Measurements from ENCODE around the gene NDST4.

Gene NDST4

GRCh38 chr4:115110191-115111181, 2.9 kb downstream of the NDST4 start:
- DNase-seq (ENCODE audit: extremely low read depth, low read depth): no peak
- TF ChIP-seq CTCF (IDR thresholded peaks at IDR 0.05; ENCODE audit: low read depth, low read length): no peak

GRCh38 chr4:115108850-115109249, 4.6 kb downstream of the NDST4 start:
- TF ChIP-seq CTCF (IDR thresholded peaks at IDR 0.05; ENCODE audit: low read depth, low read length): no peak
- no peak for DNase-seq (ENCODE audit: extremely low read depth, low read depth)

DNA sequence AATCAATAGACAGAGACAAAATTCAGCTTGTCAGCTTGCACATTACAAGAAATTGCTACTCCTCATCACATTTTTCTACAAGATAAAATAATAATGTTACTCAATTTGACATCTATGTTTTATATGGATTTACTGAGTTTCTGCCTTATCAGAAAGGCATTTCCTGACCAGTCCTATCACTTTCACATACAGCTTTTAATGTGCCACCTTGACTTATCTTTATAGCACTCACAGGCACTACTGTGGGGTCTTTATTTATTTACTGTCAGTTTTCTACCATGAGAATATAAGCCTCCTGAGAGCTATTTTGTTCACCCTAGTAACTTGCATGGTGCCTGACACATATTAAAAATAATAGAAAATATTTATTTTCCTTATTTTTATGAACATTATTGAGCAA, 6.0 kb downstream of the NDST4 start:
- no peak for DNase-seq (ENCODE audit: extremely low read depth, low read depth)
- TF ChIP-seq CTCF (IDR thresholded peaks at IDR 0.05; ENCODE audit: low read depth, low read length): no peak

- no peak for TF ChIP-seq CTCF (IDR thresholded peaks at IDR 0.05; ENCODE audit: low read depth, low read length)
- DNase-seq (ENCODE audit: extremely low read depth, low read depth): no peak
Observed at GRCh38 chr4:115101675-115102074, 11.7 kb downstream of the NDST4 start.

- no peak for DNase-seq (ENCODE audit: extremely low read depth, low read depth)
- TF ChIP-seq CTCF (IDR thresholded peaks at IDR 0.05; ENCODE audit: low read depth, low read length): peak; percentile 57
Observed at GRCh38 chr4:115090483-115091075, 22.8 kb downstream of the NDST4 start.

- TF ChIP-seq CTCF (IDR thresholded peaks at IDR 0.05; ENCODE audit: low read depth, low read length): no peak
- DNase-seq (ENCODE audit: extremely low read depth, low read depth): no peak
Observed at GRCh38 chr4:115082633-115083032, 30.8 kb downstream of the NDST4 start.

GRCh38 chr4:115076691-115077090, 36.7 kb downstream of the NDST4 start:
- no peak for TF ChIP-seq CTCF (IDR thresholded peaks at IDR 0.05; ENCODE audit: low read depth, low read length)
- DNase-seq (ENCODE audit: extremely low read depth, low read depth): no peak
